Activated T-helper 9 cell treated with anti-CD3 and anti-CD28 coated beads, Interleukin-2, amount 50 U/mL, for 16 hours (primary cell): ENCODE results near the gene GIPR.
"Not testable (repeated sequence)": the region's sequence is repeated elsewhere in the genome, so short reads cannot be mapped to it uniquely, and the experiment has no call there.

ENCODE experiments used
- DNase-seq: peaks from one replicate; pipeline ENCODE4 v3.0.0-alpha.2; 2020; ENCODE audit warnings: low read depth

Gene GIPR

GRCh38 chr19:45645631-45646344 is 22.2 kb upstream of the GIPR start:
- DNase-seq = peak; percentile 64

GRCh38 chr19:45646345-45646698 is 21.7 kb upstream of the GIPR start:
- DNase-seq = no peak

GRCh38 chr19:45650722-45651121 is 17.3 kb upstream of the GIPR start:
- no peak for DNase-seq

- DNase-seq = no peak
These were observed 14.4 kb upstream of the GIPR start for GRCh38 chr19:45653634-45654033.

GRCh38 chr19:45655073-45655472 is 12.9 kb upstream of the GIPR start:
- DNase-seq = no peak

- DNase-seq = no peak
These were observed 10.4 kb upstream of the GIPR start for GRCh38 chr19:45657520-45658167.

GRCh38 chr19:45659096-45659729 is 8.8 kb upstream of the GIPR start:
- DNase-seq = no peak

- no peak for DNase-seq
These were observed 7.4 kb upstream of the GIPR start for GRCh38 chr19:45660636-45661035.

GRCh38 chr19:45663800-45664199 is 4.2 kb upstream of the GIPR start:
- DNase-seq = no peak

GRCh38 chr19:45664575-45664974 is 3.4 kb upstream of the GIPR start:
- no peak for DNase-seq

- DNase-seq = no peak
These were observed 386 bp downstream of the GIPR start for GRCh38 chr19:45668342-45668871.

GRCh38 chr19:45670670-45671453 is 2.8 kb downstream of the GIPR start:
- DNase-seq = no peak

GRCh38 chr19:45674946-45675345 is 6.9 kb downstream of the GIPR start:
- no peak for DNase-seq

GRCh38 chr19:45676851-45677263 is 8.8 kb downstream of the GIPR start:
- peak; percentile 39 for DNase-seq

GRCh38 chr19:45677351-45678230 is 9.6 kb downstream of the GIPR start:
- DNase-seq = peak; percentile 69

GRCh38 chr19:45681391-45682015 is 13.5 kb downstream of the GIPR start:
- DNase-seq = peak; percentile 79

GRCh38 chr19:45682117-45682516 is 14.1 kb downstream of the GIPR start:
- DNase-seq = no peak

- DNase-seq = no peak
These were observed 14.9 kb downstream of the GIPR start for GRCh38 chr19:45682908-45683307.

GRCh38 chr19:45685045-45685444 is 17.0 kb downstream of the GIPR start:
- DNase-seq = not testable (repeated sequence)

- no peak for DNase-seq
These were observed 19.6 kb downstream of the GIPR start for GRCh38 chr19:45687599-45687998.
